SK-N-SH (cell line): ENCODE measurements around the gene APBA2.

Experiments used
- CTCF ChIP-seq: fragments of 200-600 bp; sonication (generic); IDR thresholded peaks from 2 replicates; pipeline ENCODE4 v1.6.1; 2017; ENCODE audit warnings: antibody characterized with exemption, mild to moderate bottlenecking, moderate library complexity
- MEF2A ChIP-seq: IDR thresholded peaks from 2 replicates; pipeline ENCODE4 v1.4.0; 2012; ENCODE audit warnings: low read depth, borderline replicate concordance
- RAD21 ChIP-seq: IDR thresholded peaks from 2 replicates; pipeline ENCODE4 v1.6.1; 2012; ENCODE audit warnings: mild to moderate bottlenecking, low read length
- REST ChIP-seq: IDR thresholded peaks from 2 replicates; pipeline ENCODE4 v1.6.1; 2012; ENCODE audit warnings: mild to moderate bottlenecking, low read depth, low read length, moderate library complexity
- RFX5 ChIP-seq: IDR thresholded peaks from 2 replicates; pipeline ENCODE4 v1.6.1; 2012; ENCODE audit warnings: mild to moderate bottlenecking, improper control_type of control experiment, low read length
- USF1 ChIP-seq: IDR thresholded peaks from 2 replicates; pipeline ENCODE4 v1.4.0; 2012; ENCODE audit warnings: low read depth, borderline replicate concordance
- YY1 ChIP-seq: IDR thresholded peaks from 2 replicates; pipeline ENCODE4 v1.4.0; 2012; ENCODE audit warnings: low read depth, mild to moderate bottlenecking
- ZBTB33 ChIP-seq: IDR thresholded peaks from 2 replicates; pipeline ENCODE4 v1.4.0; 2012; ENCODE audit warnings: low read depth, borderline replicate concordance

GRCh38 chr15:28983432-28984311 lies 97.9 kb downstream of the APBA2 start:
- TF ChIP-seq REST (no peak), CTCF (no peak), RFX5 (no peak), YY1 (no peak), USF1 (no peak), RAD21 (no peak), ZBTB33 (no peak), MEF2A (no peak)
